Neural progenitor cell (in vitro differentiated cells): ENCODE results near the gene DCD. TPM values are rescaled to one million over a fixed set of nuclear protein-coding genes. Genes with fewer than 3 reads are reported as not detected.

Experiments used
- DNase-seq: peaks from one replicate; pipeline ENCODE4 v3.0.0-alpha.2; 2016; ENCODE audit warnings: low spot score
- H2AFZ ChIP-seq: fragments of 200-600 bp; sonication (generic); replicated peaks from 2 replicates; pipeline ENCODE4 v1.6.1; 2016; ENCODE audit warnings: antibody characterized with exemption
- H3F3A ChIP-seq: fragments of 200-600 bp; sonication (generic); 2 replicates; pipeline ENCODE4 v1.6.1; 2016; ENCODE audit warnings: antibody characterized with exemption, low read depth
- H3K27ac ChIP-seq: fragments of 200-600 bp; sonication (generic); 2 replicates; pipeline ENCODE4 v1.5.1; 2016; ENCODE audit warnings: mild to moderate bottlenecking
- H3K27me3 ChIP-seq: fragments of 200-600 bp; sonication (generic); 2 replicates; pipeline ENCODE4 v1.6.1; 2016; ENCODE audit warnings: mild to moderate bottlenecking, moderate library complexity
- H3K36me3 ChIP-seq: fragments of 200-600 bp; sonication (generic); 2 replicates; pipeline ENCODE4 v1.5.1; 2016
- H3K4me1 ChIP-seq: fragments of 200-600 bp; sonication (generic); 2 replicates; pipeline ENCODE4 v1.6.1; 2016; ENCODE audit warnings: mixed run types
- H3K4me2 ChIP-seq: fragments of 200-600 bp; sonication (generic); 2 replicates; pipeline ENCODE4 v1.6.1; 2016
- H3K4me3 ChIP-seq: fragments of 200-600 bp; sonication (generic); 2 replicates; pipeline ENCODE4 v1.5.1; 2016
- H3K79me2 ChIP-seq: fragments of 200-600 bp; sonication (generic); 2 replicates; pipeline ENCODE4 v1.6.1; 2016; ENCODE audit warnings: low read depth
- H3K9ac ChIP-seq: fragments of 200-600 bp; sonication (generic); 2 replicates; pipeline ENCODE4 v1.6.1; 2016
- H3K9me3 ChIP-seq: fragments of 200-600 bp; sonication (generic); 2 replicates; pipeline ENCODE4 v1.5.1; 2016; ENCODE audit warnings: low read depth
- H4K20me1 ChIP-seq: fragments of 200-600 bp; sonication (generic); 2 replicates; pipeline ENCODE4 v1.6.1; 2016; ENCODE audit warnings: low read depth
- H3K27ac Mint-ChIP-seq: 3 replicates; pipeline ENCODE4 v1.8.0; 2021; ENCODE audit warnings: mixed read lengths
- H3K27me3 Mint-ChIP-seq: 2 replicates; pipeline ENCODE4 v1.8.0; 2022; ENCODE audit warnings: low read depth, mild to moderate bottlenecking, inconsistent platforms, moderate library complexity, mixed read lengths; ENCODE audit not compliant: insufficient read depth
- H3K36me3 Mint-ChIP-seq: 3 replicates; pipeline ENCODE4 v1.8.0; 2021; ENCODE audit warnings: mixed read lengths
- H3K4me1 Mint-ChIP-seq: 3 replicates; pipeline ENCODE4 v1.8.0; 2021; ENCODE audit warnings: mixed read lengths
- H3K4me3 Mint-ChIP-seq: 3 replicates; pipeline ENCODE4 v1.8.0; 2021; ENCODE audit warnings: mild to moderate bottlenecking, moderate library complexity, mixed read lengths
- H3K9me3 Mint-ChIP-seq: 3 replicates; pipeline ENCODE4 v1.8.0; 2020; ENCODE audit warnings: mixed read lengths
- CTCF ChIP-seq: fragments of 200-600 bp; sonication (generic); IDR thresholded peaks from 2 replicates; pipeline ENCODE4 v1.5.1; 2017; ENCODE audit warnings: antibody characterized with exemption, mild to moderate bottlenecking
- EZH2 ChIP-seq: fragments of 200-600 bp; sonication (generic); IDR thresholded peaks from 2 replicates; pipeline ENCODE4 v1.6.1; 2017; ENCODE audit warnings: antibody characterized with exemption, mild to moderate bottlenecking, moderate library complexity
- EZH2phosphoT487 ChIP-seq: fragments of 200-600 bp; sonication (generic); IDR thresholded peaks from 2 replicates; pipeline ENCODE4 v1.6.1; 2017; ENCODE audit warnings: antibody characterized with exemption
- total RNA-seq: library from RNA; depleted of rRNA; stranded (reverse); fragments of >200 nt; gene quantifications from 2 replicates; pipeline ENCODE4 v1.2.3, GENCODE V29; 2015; ENCODE audit warnings: low replicate concordance

Gene DCD
- total RNA-seq, 1 donor from 2014 or later = not detected

- H3K9ac ChIP-seq = no peak overlapping the region
- no peaks in the 10 kb centered on the region for H4K20me1 ChIP-seq
- H3K9me3 Mint-ChIP-seq = peaks cover 8% of the 10 kb centered on the region
- no peak overlapping the region for H2AFZ ChIP-seq
- H3K27ac ChIP-seq = no peak overlapping the region
- no peaks in the 10 kb centered on the region for H3K79me2 ChIP-seq
- no peak overlapping the region for H3K4me3 Mint-ChIP-seq
- no peaks in the 10 kb centered on the region for H3K36me3 ChIP-seq
- no peaks in the 10 kb centered on the region for H3K36me3 Mint-ChIP-seq
- H3K4me1 ChIP-seq = no peaks in the 10 kb centered on the region
- TF ChIP-seq EZH2phosphoT487 (no peak), EZH2 (no peak), CTCF (no peak)
- H3K9me3 ChIP-seq = no peaks in the 10 kb centered on the region
- no peak for DNase-seq
- H3K4me2 ChIP-seq = no peak overlapping the region
- no peak overlapping the region for H3K4me3 ChIP-seq
- H3K27ac Mint-ChIP-seq = no peak overlapping the region
- H3K27me3 Mint-ChIP-seq = peaks cover 9% of the 10 kb centered on the region
- H3F3A ChIP-seq = no peaks in the 10 kb centered on the region
- peaks cover 18% of the 10 kb centered on the region for H3K4me1 Mint-ChIP-seq
- peaks cover 23% of the 10 kb centered on the region for H3K27me3 ChIP-seq
These were observed 49.2 kb downstream of the DCD start for GRCh38 chr12:54598970-54599369.

- peak overlapping the region; percentile 22 for H3K27ac Mint-ChIP-seq
- Histone ChIP-seq H3K4me1 (peaks cover 3% of the 10 kb centered on the region), H3K79me2 (no peaks in the 10 kb centered on the region), H3K4me3 (no peak overlapping the region), H3K9me3 (no peaks in the 10 kb centered on the region), H3K9ac (no peak overlapping the region), H2AFZ (no peak overlapping the region), H3K36me3 (no peaks in the 10 kb centered on the region), H3F3A (no peaks in the 10 kb centered on the region), H4K20me1 (no peaks in the 10 kb centered on the region), H3K27ac (no peak overlapping the region), H3K27me3 (peaks cover 37% of the 10 kb centered on the region), H3K4me2 (no peak overlapping the region)
- TF ChIP-seq EZH2phosphoT487 = no peak
- TF ChIP-seq EZH2 = no peak
- TF ChIP-seq CTCF = peak; percentile 84
- peaks cover 18% of the 10 kb centered on the region for H3K4me1 Mint-ChIP-seq
- H3K9me3 Mint-ChIP-seq = peaks cover 2% of the 10 kb centered on the region
- H3K36me3 Mint-ChIP-seq = no peaks in the 10 kb centered on the region
- no peak overlapping the region for H3K4me3 Mint-ChIP-seq
- H3K27me3 Mint-ChIP-seq = peaks cover 9% of the 10 kb centered on the region
- peak; percentile 87 for DNase-seq
These were observed 51.6 kb downstream of the DCD start for GRCh38 chr12:54596526-54596946.

- no peaks in the 10 kb centered on the region for H3K79me2 ChIP-seq
- no peaks in the 10 kb centered on the region for H3K9me3 Mint-ChIP-seq
- H3K4me1 ChIP-seq = peaks cover 3% of the 10 kb centered on the region
- H3K9ac ChIP-seq = no peak overlapping the region
- peaks cover 10% of the 10 kb centered on the region for H3K27me3 Mint-ChIP-seq
- no peak overlapping the region for H3K27ac Mint-ChIP-seq
- no peaks in the 10 kb centered on the region for H3K36me3 ChIP-seq
- H3K27ac ChIP-seq = no peak overlapping the region
- H3K4me3 Mint-ChIP-seq = no peak overlapping the region
- H3K4me1 Mint-ChIP-seq = peaks cover 28% of the 10 kb centered on the region
- peaks cover 44% of the 10 kb centered on the region for H3K27me3 ChIP-seq
- no peaks in the 10 kb centered on the region for H3F3A ChIP-seq
- no peak overlapping the region for H2AFZ ChIP-seq
- no peak for DNase-seq
- no peaks in the 10 kb centered on the region for H3K9me3 ChIP-seq
- no peak overlapping the region for H3K4me2 ChIP-seq
- no peak overlapping the region for H3K4me3 ChIP-seq
- no peak for TF ChIP-seq EZH2phosphoT487
- no peaks in the 10 kb centered on the region for H3K36me3 Mint-ChIP-seq
- no peaks in the 10 kb centered on the region for H4K20me1 ChIP-seq
These were observed 52.7 kb downstream of the DCD start for GRCh38 chr12:54595471-54595870.

Other genes with a start within 250 kb of the DCD start
- 37.7 and 70.8 TPM in 2 replicates for gene ITGA5, start 229.1 kb downstream of the DCD start, total RNA-seq
- gene GTSF1, start 174.8 kb downstream of the DCD start, total RNA-seq = not detected in 2 replicates
- 0.43 and 2.1 TPM in 2 replicates for gene NCKAP1L, start 150.6 kb downstream of the DCD start, total RNA-seq
- gene PDE1B, start 98.8 kb downstream of the DCD start, total RNA-seq = 1.5 and 5.3 TPM in 2 replicates
- 2.3 and 3.8 TPM in 2 replicates for gene PPP1R1A, start 59.7 kb downstream of the DCD start, total RNA-seq
- gene LACRT, start 13.5 kb downstream of the DCD start, total RNA-seq = not detected in 2 replicates
- gene MUCL1, start 206.2 kb upstream of the DCD start, total RNA-seq = not detected in 2 replicates